Bronchial epithelial cell (primary cell): ENCODE results near the gene PXDN. TPM values are rescaled to one million over a fixed set of nuclear protein-coding genes. Genes with fewer than 3 reads are reported as not detected.

Experiments used
- DNase-seq: peaks from one replicate; pipeline ENCODE4 v3.0.0-alpha.2; 2010; ENCODE audit warnings: low read depth
- FAIRE-seq: peaks from 2 replicates; lab custom pipeline; 2011; peaks lifted over from hg19 to GRCh38; lab: Jason Lieb, UNC
- H3K27me3 ChIP-seq: 2 replicates; pipeline ENCODE4 v1.5.1; 2011; ENCODE audit warnings: low read length; ENCODE audit not compliant: control insufficient read depth, insufficient read depth
- H3K36me3 ChIP-seq: 2 replicates; pipeline ENCODE4 v1.5.1; 2011; ENCODE audit warnings: low read length; ENCODE audit not compliant: control insufficient read depth, insufficient read depth
- H3K4me3 ChIP-seq: 2 replicates; pipeline ENCODE4 v1.5.1; 2011; ENCODE audit warnings: mild to moderate bottlenecking, low read depth, low read length, control low read depth
- CTCF ChIP-seq: IDR thresholded peaks from 2 replicates; pipeline ENCODE4 v1.5.1; 2011; ENCODE audit warnings: mild to moderate bottlenecking, moderate library complexity, low read length, control low read depth, inconsistent platforms; ENCODE audit not compliant: insufficient read depth, severe bottlenecking
- total RNA-seq: library from RNA; depleted of rRNA; stranded (reverse); fragments of >200 nt; gene quantifications from 2 replicates; pipeline ENCODE4 v1.2.1, GENCODE V29; 2014

The PXDN gene
- total RNA-seq, 1 donor from 2014 or later: 34.0 TPM

GRCh38 chr2:1730015-1730927 lies 14.0 kb downstream of the PXDN start:
- DNase-seq (peak; percentile 92), FAIRE-seq (no peak)
- no peaks in the 10 kb centered on the region for H3K36me3 ChIP-seq
- H3K4me3 ChIP-seq: no peak overlapping the region
- TF ChIP-seq CTCF: no peak
- H3K27me3 ChIP-seq: no peaks in the 10 kb centered on the region

GRCh38 chr2:1729242-1729641 lies 15.1 kb downstream of the PXDN start:
- no peak for TF ChIP-seq CTCF
- DNase-seq (no peak), FAIRE-seq (no peak)
- no peaks in the 10 kb centered on the region for H3K36me3 ChIP-seq
- no peak overlapping the region for H3K4me3 ChIP-seq
- no peaks in the 10 kb centered on the region for H3K27me3 ChIP-seq

- FAIRE-seq: no peak
- Histone ChIP-seq H3K27me3 (no peaks in the 10 kb centered on the region), H3K4me3 (no peak overlapping the region), H3K36me3 (no peaks in the 10 kb centered on the region)
- DNase-seq: peak; percentile 37
- TF ChIP-seq CTCF: no peak
These were observed 15.5 kb downstream of the PXDN start for GRCh38 chr2:1728821-1729220.

- no peaks in the 10 kb centered on the region for H3K36me3 ChIP-seq
- no peak for FAIRE-seq
- DNase-seq: no peak
- H3K4me3 ChIP-seq: no peak overlapping the region
- no peak for TF ChIP-seq CTCF
- no peaks in the 10 kb centered on the region for H3K27me3 ChIP-seq
These were observed 16.4 kb downstream of the PXDN start for GRCh38 chr2:1727796-1728474.

- TF ChIP-seq CTCF: no peak
- Histone ChIP-seq H3K36me3 (no peaks in the 10 kb centered on the region), H3K27me3 (no peaks in the 10 kb centered on the region), H3K4me3 (no peak overlapping the region)
- DNase-seq: no peak
- FAIRE-seq: no peak
These were observed 17.1 kb downstream of the PXDN start for GRCh38 chr2:1727101-1727771.
